Measurements from ENCODE around the gene CYSTM1. TPM values are rescaled to one million over a fixed set of nuclear protein-coding genes. Genes with fewer than 3 reads are reported as not detected.

The CYSTM1 gene
- polyA plus RNA-seq, 2 of the 4 experiments (the other 2 are of a cell fraction): 76.8 to 103 TPM

DNA sequence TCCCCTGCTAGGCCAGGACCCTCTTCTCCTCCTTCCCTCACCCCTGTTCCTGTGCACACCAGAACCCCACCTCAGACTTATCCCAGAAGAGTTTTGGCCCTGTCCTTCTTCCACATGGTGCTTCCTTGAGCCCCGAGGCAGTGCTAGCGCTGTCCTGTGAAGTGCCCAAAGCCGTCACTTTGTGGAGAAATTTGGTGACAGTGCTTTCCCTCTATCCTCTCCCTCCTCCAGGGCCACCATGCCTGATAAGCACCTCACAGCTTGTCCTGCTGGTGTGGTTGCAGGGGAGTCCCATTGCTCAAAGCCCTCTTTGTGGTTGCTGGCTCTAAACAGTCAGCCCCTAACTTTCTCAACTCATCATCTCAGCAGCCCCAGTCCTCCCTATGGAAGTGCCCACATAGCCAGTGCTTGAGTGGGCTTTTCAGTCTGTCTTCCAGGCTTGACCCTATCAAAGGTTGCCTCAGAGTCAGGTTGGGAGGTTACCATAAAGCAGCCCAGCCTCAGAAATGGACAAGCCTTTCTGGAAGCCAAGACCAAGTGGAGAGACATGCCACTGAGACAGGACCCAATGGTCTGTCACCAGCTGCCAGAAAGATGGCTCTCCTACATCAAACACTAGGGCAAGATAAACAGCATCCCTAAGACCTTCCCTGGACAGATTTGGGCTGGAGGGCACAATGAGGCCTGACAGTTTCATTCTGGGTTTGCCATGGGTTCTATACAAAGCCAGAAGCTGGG is 31.3 kb upstream of the CYSTM1 start:
- ChIA-PET POLR2A (no interaction called here), CTCF (interaction anchor here (0.6 to 8.4 kb wide), 33 partner anchors 9 to 356 kb away, joined by 3 to 143 read pairs (median 4); partner anchors contain the start of genes CYSTM1 and PURA)
- ATAC-seq (peak in 1 of 2 experiments; percentile 10; a peak in 3 of 6 replicates), DNase-seq (ENCODE audit: low read depth in 1 of 2, low spot score in 1 of 2) (no peak), FAIRE-seq (no peak)
- no peak for TF ChIP-seq RAD21 (conservative IDR thresholded peaks at IDR 0.05 in 1 of 2, IDR thresholded peaks at IDR 0.05 in 1 of 2)
- no peak for TF ChIP-seq EP300 (IDR thresholded peaks at IDR 0.05)
- TF ChIP-seq TP53 (CRISPR knock-in tag; IDR thresholded peaks at IDR 0.05): no peak
- no peak for TF ChIP-seq SREBF2 (IDR thresholded peaks at IDR 0.05)
- TF ChIP-seq CHD2 (IDR thresholded peaks at IDR 0.05; ENCODE audit: low read length, partially characterized antibody): no peak
- TF ChIP-seq MAFK (IDR thresholded peaks at IDR 0.05; ENCODE audit: partially characterized antibody): no peak
- no peak for TF ChIP-seq HDAC2 (IDR thresholded peaks at IDR 0.05)
- TF ChIP-seq RARB (CRISPR knock-in tag; IDR thresholded peaks at IDR 0.05): no peak
- no peak for TF ChIP-seq JUNB (IDR thresholded peaks at IDR 0.05)
- TF ChIP-seq CHD4 (IDR thresholded peaks at IDR 0.05; ENCODE audit: borderline replicate concordance): no peak
- no peak for TF ChIP-seq KDM1A (IDR thresholded peaks at IDR 0.05; ENCODE audit: low read depth)
- TF ChIP-seq MAX (IDR thresholded peaks at IDR 0.05): no peak
- no peak for TF ChIP-seq ESRRA (IDR thresholded peaks at IDR 0.05; ENCODE audit: borderline replicate concordance, low read length)
- no peak for TF ChIP-seq CBX8 (IDR thresholded peaks at IDR 0.05)
- TF ChIP-seq EHF (CRISPR knock-in tag; IDR thresholded peaks at IDR 0.05): no peak
- no peaks in the 10 kb centered on the region for H3K9me3 ChIP-seq
- peaks cover 5% of the 10 kb centered on the region; the same call in 2 of the 3 replicates for H3K4me1 ChIP-seq
- WGBS (ENCODE audit: missing lambda C conversion rate): 89% methylated on average over 3 of the region's 3 CpGs
- no peak overlapping the region for H3K4me3 ChIP-seq
- H3K4me2 ChIP-seq: no peak overlapping the region
- H3K27ac ChIP-seq: no peak overlapping the region

DNA sequence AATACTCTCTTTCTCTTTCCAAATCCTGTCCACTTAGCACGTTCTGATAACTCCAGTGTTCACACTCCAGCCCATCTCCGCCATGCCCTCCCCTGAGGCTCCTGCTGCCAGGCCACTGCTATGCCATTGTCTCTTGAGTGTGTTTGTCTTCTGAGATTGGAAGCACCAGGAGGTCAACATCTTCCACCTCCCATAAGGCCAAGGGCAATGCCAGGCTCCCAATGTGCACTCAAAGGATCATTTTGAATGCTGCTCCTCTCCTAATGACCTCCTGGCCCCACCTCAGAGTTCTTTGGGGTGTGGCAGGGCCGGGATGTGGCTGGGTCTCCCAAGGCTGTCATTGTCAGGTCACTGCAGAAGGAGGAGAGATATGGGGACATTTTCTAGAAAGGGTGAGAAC is 29.7 kb upstream of the CYSTM1 start:
- Histone ChIP-seq H3K4me3 (peak overlapping the region; percentile 31; the same call in 1 of the 3 replicates), H3K4me2 (peak overlapping the region; percentile 88), H3K27ac (no peak overlapping the region), H3K4me1 (peaks cover 5% of the 10 kb centered on the region; the same call in 2 of the 3 replicates), H3K9me3 (no peaks in the 10 kb centered on the region)
- ChIA-PET CTCF (interaction anchor here (0.5 to 8.4 kb wide), 39 partner anchors 10 to 1875 kb away, joined by 3 to 143 read pairs (median 5); partner anchors contain the start of genes HBEGF, NRG2 and PURA), POLR2A (interaction anchor here (0.6 to 1.0 kb wide), 2 partner anchors 31 to 38 kb away, joined by 3 to 5 read pairs; partner anchors contain the start of gene PURA)
- no peak for DNase-seq (ENCODE audit: low read depth in 1 of 2, low spot score in 1 of 2)
- 77% methylated on average over 3 of the region's 3 CpGs for WGBS (ENCODE audit: missing lambda C conversion rate)
- ATAC-seq: no peak
- TF ChIP-seq ESRRA (IDR thresholded peaks at IDR 0.05; ENCODE audit: borderline replicate concordance, low read length) (no peak), JUNB (IDR thresholded peaks at IDR 0.05) (no peak), FOXS1 (CRISPR knock-in tag; IDR thresholded peaks at IDR 0.05) (no peak), RNF2 (IDR thresholded peaks at IDR 0.05; ENCODE audit: borderline replicate concordance, low read depth) (no peak), TFCP2L1 (CRISPR knock-in tag; IDR thresholded peaks at IDR 0.05) (no peak), MAX (IDR thresholded peaks at IDR 0.05) (no peak), ZSCAN20 (CRISPR knock-in tag; IDR thresholded peaks at IDR 0.05) (no peak), TP53 (CRISPR knock-in tag; IDR thresholded peaks at IDR 0.05) (no peak), CEBPB (IDR thresholded peaks at IDR 0.05) (no peak), E2F6 (IDR thresholded peaks at IDR 0.05; ENCODE audit: borderline replicate concordance, low read depth) (no peak), ZFP36 (IDR thresholded peaks at IDR 0.05; ENCODE audit: borderline replicate concordance, partially characterized antibody) (no peak), REST (IDR thresholded peaks at IDR 0.05) (no peak), JUN (IDR thresholded peaks at IDR 0.05) (no peak), PHF8 (IDR thresholded peaks at IDR 0.05; ENCODE audit: borderline replicate concordance, low read depth) (no peak), HES2 (IDR thresholded peaks at IDR 0.05) (no peak), KDM5A (IDR thresholded peaks at IDR 0.05) (no peak)
- no peak for FAIRE-seq

Measured in A549 (cell line).